NCI-H345 treated with DMSO at 0.1 percent for 48 hours (cell line): ENCODE measurements around the gene CMTM8.
"Not testable (repeated sequence)": the region's sequence is repeated elsewhere in the genome, so short reads cannot be mapped to it uniquely, and the experiment has no call there.

Experiments
- DNase-seq: peaks from one replicate; lab custom pipeline; 2025; ENCODE audit not compliant: unreplicated experiment; lab: John Stamatoyannopoulos, UW

CMTM8 gene

DNA sequence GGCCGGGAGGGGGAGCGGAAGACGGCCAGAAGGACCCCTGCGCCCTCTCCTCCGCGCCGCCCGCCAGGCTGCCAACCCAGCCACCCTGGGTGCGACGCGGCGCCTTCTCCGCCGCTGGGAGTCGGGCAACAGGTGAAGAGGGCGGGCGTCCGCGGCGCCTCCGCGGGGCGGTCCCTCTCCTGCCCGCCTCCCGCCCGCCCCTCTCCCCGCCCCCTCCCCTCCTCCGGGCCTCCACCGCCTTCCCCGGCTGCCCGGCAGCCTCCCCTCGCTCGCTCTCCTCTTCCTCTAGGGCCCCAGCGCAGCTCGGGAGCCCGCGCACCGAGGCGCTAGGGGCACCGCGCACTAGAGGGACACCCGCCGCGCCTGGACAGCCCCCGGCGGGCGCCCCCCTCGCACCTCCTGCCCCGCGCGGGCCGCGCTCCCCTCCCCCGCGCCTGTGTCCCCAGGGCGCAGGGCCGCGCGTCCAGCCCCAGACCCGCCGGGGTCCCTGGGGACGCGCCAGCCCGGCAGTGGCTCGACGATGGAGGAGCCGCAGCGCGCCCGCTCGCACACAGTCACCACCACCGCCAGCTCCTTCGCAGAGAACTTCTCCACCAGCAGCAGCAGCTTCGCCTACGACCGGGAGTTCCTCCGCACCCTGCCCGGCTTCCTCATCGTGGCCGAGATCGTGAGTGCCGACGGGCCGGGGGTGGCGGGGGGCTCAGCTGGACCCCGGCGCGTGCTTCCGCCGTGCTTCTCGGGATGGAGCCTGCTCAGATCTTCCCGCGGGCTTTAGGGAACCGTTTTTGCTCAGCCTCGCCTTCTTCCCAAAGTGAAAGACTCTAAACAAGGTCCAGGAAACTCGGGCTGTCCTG is at the start of gene CMTM8:
TSS of gene CMTM8 (plus strand) at position 228 of the 854 bp plus-strand sequence. CDS start at position 521, 293 bp downstream.
- no peak for DNase-seq

DNA sequence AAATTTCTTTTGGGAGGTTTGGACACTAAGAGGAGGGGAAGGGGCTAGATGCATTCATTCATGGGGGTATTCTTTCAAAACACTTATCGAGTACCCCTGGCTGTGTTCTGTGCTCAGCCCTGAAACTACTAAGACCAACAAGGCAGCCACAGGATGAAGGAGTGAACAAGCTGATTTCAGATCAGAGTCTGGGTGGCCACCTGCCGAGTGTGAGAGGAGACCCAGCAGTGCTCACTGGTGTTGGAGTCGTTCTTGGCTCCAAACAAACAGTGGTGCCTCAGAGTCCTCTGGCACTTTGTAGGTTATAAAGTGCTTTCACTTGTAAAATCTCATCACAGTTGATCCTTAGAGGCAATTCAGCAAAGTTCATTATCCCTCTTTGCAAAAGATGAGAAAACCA is 48.8 kb upstream of the CMTM8 start:
- DNase-seq = no peak

GRCh38 chr3:32190556-32190955 is 47.9 kb upstream of the CMTM8 start:
- not testable (repeated sequence) for DNase-seq

DNA sequence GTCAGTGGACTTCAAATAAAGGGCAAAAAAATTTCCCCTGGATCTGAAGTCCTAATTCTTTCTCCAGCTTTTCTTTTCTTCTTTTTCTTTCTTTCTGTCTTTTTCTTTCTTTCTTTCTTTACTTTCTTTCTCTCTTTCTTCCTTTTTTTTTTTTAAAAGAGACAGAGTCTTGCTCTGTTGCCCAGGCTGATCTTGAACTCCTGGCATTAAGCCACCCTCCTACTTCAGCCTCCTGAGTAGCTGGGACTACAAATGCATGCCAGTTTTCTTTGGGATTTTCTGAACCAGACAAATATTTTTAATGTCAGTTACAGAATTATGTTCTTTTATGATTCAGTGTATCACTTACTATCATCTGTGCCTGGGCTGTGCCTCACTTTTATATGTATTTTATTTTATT is 45.4 kb upstream of the CMTM8 start:
- DNase-seq = no peak

DNA sequence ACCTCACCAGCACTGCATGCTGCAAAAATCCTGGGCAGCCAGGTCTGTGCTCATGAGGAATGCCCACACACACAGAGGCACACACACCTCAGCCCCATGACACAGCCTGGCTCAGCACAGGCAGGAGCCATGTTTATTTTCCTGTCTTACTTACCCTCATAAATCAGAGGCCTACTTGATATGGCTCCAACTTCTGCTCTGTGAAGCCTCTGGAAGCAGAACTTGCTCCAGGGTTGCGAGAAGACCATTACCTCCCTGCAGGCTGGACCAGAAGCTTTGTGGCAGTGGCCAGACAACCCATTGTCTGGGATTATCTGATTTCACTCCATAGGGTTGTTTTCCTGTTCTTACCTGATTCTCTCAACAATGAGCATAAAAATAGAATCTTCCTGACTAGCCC is 43.8 kb upstream of the CMTM8 start:
- DNase-seq = no peak

GRCh38 chr3:32195995-32196540 is 42.4 kb upstream of the CMTM8 start:
- no peak for DNase-seq

DNA sequence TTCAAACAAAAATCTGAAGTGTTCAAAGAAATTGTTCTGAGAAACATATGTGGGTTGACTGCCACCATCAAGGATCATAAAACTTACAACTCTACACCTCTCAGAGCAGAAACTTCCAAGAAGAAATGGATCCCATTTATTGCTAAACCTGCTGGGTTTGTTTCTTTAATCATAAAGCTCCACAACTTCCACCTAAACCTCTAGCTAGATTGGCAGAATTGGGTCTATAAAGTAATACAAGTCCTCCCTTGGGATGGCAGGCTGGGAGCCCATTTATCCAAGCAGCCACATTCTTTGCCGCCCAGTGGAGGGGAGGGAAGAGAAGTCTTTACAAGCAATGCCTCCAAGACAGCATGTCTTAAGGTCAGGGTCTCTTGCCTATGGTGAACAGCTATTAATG is 40.5 kb upstream of the CMTM8 start:
- DNase-seq = no peak

GRCh38 chr3:32198714-32199113 is 39.8 kb upstream of the CMTM8 start:
- DNase-seq = no peak

DNA sequence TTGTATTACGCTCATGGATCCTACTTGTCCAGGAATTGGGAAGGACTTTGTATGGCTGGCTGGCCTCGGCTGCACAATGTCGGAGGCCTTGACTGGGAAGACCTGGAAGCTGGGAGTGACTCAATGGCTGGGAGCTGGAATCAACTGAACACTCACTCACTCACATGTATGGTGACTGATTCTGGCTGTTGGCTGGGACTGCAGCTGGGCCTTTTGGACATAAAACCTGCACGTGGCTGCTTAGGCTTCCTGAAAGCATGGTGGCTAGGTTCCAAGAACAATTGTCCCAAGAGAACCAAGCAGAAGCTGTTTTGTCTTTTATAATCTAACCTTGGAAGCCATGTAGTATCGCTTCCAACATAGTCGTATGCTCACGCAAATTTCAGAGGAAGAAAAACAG is 38.0 kb upstream of the CMTM8 start:
- DNase-seq = no peak

- no peak for DNase-seq
These were observed 37.3 kb upstream of the CMTM8 start for GRCh38 chr3:32200992-32201758.

DNA sequence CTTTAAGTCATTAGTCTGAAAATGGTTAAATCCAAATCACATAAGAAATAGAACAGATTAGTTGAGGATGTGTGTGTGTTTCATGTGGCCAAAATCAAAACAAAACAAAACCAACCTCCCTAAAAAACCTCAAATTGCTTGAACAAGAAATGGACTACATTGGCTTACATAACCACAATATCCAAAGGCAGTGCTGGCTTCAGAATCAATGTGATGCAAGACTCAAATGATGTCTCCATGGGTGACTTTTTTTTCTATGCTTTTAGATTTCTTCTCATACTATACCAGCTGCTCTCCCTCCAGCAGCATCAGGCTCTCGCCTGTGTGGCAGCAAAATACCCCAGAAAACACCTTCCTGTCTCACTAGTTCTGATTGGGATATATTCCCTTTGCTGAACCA is 36.0 kb upstream of the CMTM8 start:
- DNase-seq = no peak

- DNase-seq = no peak
These were observed 34.6 kb upstream of the CMTM8 start for GRCh38 chr3:32203854-32204253.

- DNase-seq = no peak
These were observed 30.0 kb upstream of the CMTM8 start for GRCh38 chr3:32208447-32208846.

GRCh38 chr3:32215185-32215584 is 23.3 kb upstream of the CMTM8 start:
- DNase-seq = no peak

GRCh38 chr3:32216172-32216783 is 22.2 kb upstream of the CMTM8 start:
- DNase-seq = no peak

DNA sequence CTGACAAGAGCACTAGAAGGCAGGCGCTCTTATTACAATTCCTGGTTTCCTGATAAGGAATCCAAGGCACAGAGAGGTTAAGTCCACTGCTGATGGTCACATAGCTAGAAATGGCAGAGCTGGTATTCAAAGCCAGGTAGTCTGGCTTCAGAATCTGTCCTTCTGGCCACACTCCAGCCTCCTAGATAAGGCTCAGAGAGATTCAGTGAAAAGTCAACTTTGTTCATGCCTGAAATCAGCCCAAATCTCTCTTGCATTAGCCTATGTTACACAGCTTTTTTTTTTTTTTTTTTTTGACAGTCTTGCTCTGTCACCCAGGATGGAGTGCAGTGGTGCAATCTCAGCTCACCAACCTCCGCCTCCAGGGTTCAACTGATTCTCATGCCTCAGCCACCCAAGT is 21.1 kb upstream of the CMTM8 start:
- DNase-seq = no peak

- DNase-seq = no peak
These were observed 18.9 kb upstream of the CMTM8 start for GRCh38 chr3:32219537-32219936.

DNA sequence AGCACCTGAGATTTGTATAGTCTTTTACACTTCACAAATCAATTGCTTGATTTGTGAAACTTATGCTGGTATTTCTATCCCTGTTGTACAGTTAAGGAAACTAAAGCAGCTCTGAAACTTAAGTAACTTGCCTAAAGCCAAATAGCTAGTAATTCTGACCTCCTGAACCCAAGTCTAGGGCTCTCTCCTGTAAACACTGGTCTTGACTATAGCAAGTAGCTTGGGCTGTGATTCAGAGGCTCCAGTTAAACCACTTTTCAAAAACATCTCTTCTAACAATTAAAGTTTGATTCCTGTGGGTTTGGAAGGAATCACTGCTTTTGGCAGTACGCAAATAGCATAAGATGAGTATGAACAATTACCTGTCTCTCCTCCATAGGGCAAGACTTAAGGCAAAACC is 18.5 kb upstream of the CMTM8 start:
- DNase-seq = no peak

DNA sequence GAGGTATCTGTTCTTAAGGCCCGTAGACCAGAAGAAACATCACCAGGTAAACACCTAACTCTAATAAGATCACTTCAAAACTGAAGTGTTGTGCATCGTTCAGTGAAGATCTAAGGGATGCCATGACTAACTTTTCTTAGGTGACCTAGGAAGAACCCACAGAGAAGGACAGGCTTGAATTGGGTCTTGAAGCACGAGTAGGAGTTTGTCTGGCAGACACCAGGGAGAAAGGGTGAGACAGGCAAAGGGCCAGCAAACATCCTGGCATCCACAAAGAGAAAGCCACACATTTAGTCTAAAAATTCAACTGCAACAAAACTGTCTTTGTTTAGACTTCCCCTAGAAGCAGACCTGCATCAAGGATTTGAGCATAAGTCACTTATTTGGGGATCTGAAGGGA is 15.5 kb upstream of the CMTM8 start:
- DNase-seq = no peak

- no peak for DNase-seq
These were observed 14.4 kb upstream of the CMTM8 start for GRCh38 chr3:32224016-32224516.

DNA sequence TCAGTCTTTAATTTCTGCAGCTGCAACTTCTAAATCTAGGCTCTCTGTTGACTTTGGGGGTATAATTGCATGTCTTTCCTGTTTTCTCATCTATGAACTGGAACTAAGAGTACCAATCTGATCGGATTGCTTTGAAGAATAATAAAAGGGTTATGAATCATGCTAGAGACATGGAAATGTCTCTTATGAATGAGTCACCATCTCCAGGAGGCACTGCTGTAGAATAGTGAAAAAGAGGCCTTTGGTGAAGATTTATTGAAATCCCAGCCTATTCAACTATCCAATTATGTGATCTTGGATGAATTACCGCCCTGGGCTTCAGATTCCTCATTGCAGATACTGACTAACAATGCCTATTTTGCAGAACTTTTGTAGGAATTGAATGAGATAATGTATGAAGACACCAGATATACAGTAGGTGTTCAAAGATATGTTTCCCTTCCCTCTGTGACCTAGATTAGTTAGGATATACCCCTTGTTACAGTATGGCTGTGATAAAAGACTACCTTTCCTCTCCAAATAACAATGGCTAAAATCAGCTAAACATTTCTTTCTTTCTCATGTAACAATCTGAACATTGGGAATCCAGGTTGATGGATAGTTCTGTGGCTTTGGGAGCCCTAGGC is 11.5 kb upstream of the CMTM8 start:
- DNase-seq = no peak
